ENCODE data around the gene ABCB6. TPM values are rescaled to one million over a fixed set of nuclear protein-coding genes. Genes with fewer than 3 reads are reported as not detected.

The ABCB6 gene
- total and polyA plus RNA-seq, 2 experiments from 2014 or later, result 21.8 to 25.3 TPM

- Histone ChIP-seq H3K9me3 (ENCODE audit: low read depth) (no peaks in the 10 kb centered on the region), H3K9ac (no peak overlapping the region), H3K36me3 (ENCODE audit: low read depth) (no peaks in the 10 kb centered on the region), H4K20me1 (ENCODE audit: insufficient read depth) (no peaks in the 10 kb centered on the region), H3K27ac (no peak overlapping the region), H3F3A (ENCODE audit: insufficient read depth) (0 out of 2 replicates have a peak, but pooled peaks cover 2% of the 10 kb centered on the region), H3K79me2 (ENCODE audit: insufficient read depth) (peaks cover 11% of the 10 kb centered on the region; the same call in 1 of the 2 replicates), H3K4me1 (ENCODE audit: insufficient read depth) (peaks cover 10% of the 10 kb centered on the region), H3K4me3 (no peak overlapping the region), H3K9me2 (ENCODE audit: insufficient read depth) (no peaks in the 10 kb centered on the region), H2AFZ (no peak overlapping the region), H3K4me2 (ENCODE audit: unreplicated experiment) (no peak overlapping the region), H3K27me3 (replicated peaks; ENCODE audit: insufficient read depth) (no peaks in the 10 kb centered on the region)
- no peak for DNase-seq
- in situ Hi-C loops (cut with MboI), result no loop called here
- WGBS, 2 experiments (ENCODE audit: low coverage in 1 of 2, low lambda C conversion rate in 2 of 2, missing lambda C conversion rate in 2 of 2), result 97% methylated on average over 10 of the region's 10 CpGs
- TF ChIP-seq EZH2 (IDR thresholded peaks at IDR 0.05; ENCODE audit: insufficient read depth, poor library complexity, severe bottlenecking) (no peak), EZH2phosphoT487 (IDR thresholded peaks at IDR 0.05; ENCODE audit: insufficient read depth, low read depth) (no peak)
Measured at GRCh38 chr2:219213486-219214071, 5.2 kb downstream of the ABCB6 start.

GRCh38 chr2:219213026-219213415, 5.7 kb downstream of the ABCB6 start:
- Histone ChIP-seq H3K9me2 (ENCODE audit: insufficient read depth) (no peaks in the 10 kb centered on the region), H3K79me2 (ENCODE audit: insufficient read depth) (peaks cover 14% of the 10 kb centered on the region; the same call in 1 of the 2 replicates), H3K4me3 (no peak overlapping the region), H3K4me1 (ENCODE audit: insufficient read depth) (peaks cover 14% of the 10 kb centered on the region), H3K27ac (no peak overlapping the region), H3K9me3 (ENCODE audit: low read depth) (no peaks in the 10 kb centered on the region), H3F3A (ENCODE audit: insufficient read depth) (peaks cover 8% of the 10 kb centered on the region; the same call in 1 of the 2 replicates), H3K27me3 (replicated peaks; ENCODE audit: insufficient read depth) (no peaks in the 10 kb centered on the region), H2AFZ (no peak overlapping the region), H3K36me3 (ENCODE audit: low read depth) (no peaks in the 10 kb centered on the region), H4K20me1 (ENCODE audit: insufficient read depth) (no peaks in the 10 kb centered on the region), H3K9ac (no peak overlapping the region), H3K4me2 (ENCODE audit: unreplicated experiment) (no peak overlapping the region)
- WGBS, 2 experiments (ENCODE audit: low coverage in 1 of 2, low lambda C conversion rate in 2 of 2, missing lambda C conversion rate in 2 of 2), result 93 to 95% methylated on average over 8 of the region's 8 CpGs
- DNase-seq, result no peak
- TF ChIP-seq EZH2phosphoT487 (IDR thresholded peaks at IDR 0.05; ENCODE audit: insufficient read depth, low read depth) (no peak), EZH2 (IDR thresholded peaks at IDR 0.05; ENCODE audit: insufficient read depth, poor library complexity, severe bottlenecking) (no peak)
- in situ Hi-C loops (cut with MboI), result no loop called here

GRCh38 chr2:219210886-219211362, 7.8 kb downstream of the ABCB6 start:
- Histone ChIP-seq H3K9ac (no peak overlapping the region), H3F3A (ENCODE audit: insufficient read depth) (peaks cover 17% of the 10 kb centered on the region), H3K4me2 (ENCODE audit: unreplicated experiment) (no peak overlapping the region), H3K9me3 (ENCODE audit: low read depth) (no peaks in the 10 kb centered on the region), H3K27ac (no peak overlapping the region), H4K20me1 (ENCODE audit: insufficient read depth) (no peaks in the 10 kb centered on the region), H3K4me1 (ENCODE audit: insufficient read depth) (peaks cover 11% of the 10 kb centered on the region; the same call in 1 of the 2 replicates), H3K4me3 (no peak overlapping the region), H3K27me3 (replicated peaks; ENCODE audit: insufficient read depth) (no peaks in the 10 kb centered on the region), H2AFZ (no peak overlapping the region), H3K9me2 (ENCODE audit: insufficient read depth) (no peaks in the 10 kb centered on the region), H3K36me3 (ENCODE audit: low read depth) (no peaks in the 10 kb centered on the region), H3K79me2 (ENCODE audit: insufficient read depth) (0 out of 2 replicates have a peak, but pooled peaks cover 3% of the 10 kb centered on the region)
- TF ChIP-seq EZH2phosphoT487 (IDR thresholded peaks at IDR 0.05; ENCODE audit: insufficient read depth, low read depth) (no peak), EZH2 (IDR thresholded peaks at IDR 0.05; ENCODE audit: insufficient read depth, poor library complexity, severe bottlenecking) (no peak)
- no peak for DNase-seq
- WGBS, 2 experiments (ENCODE audit: low coverage in 1 of 2, low lambda C conversion rate in 2 of 2, missing lambda C conversion rate in 2 of 2), result 87 to 90% methylated on average over 9 of the region's 9 CpGs
- in situ Hi-C loops (cut with MboI), result no loop called here

GRCh38 chr2:219210196-219210885, 8.4 kb downstream of the ABCB6 start:
- 94 to 96% methylated on average over 19 to 24 of the region's 24 CpGs for WGBS, 2 experiments (ENCODE audit: low coverage in 1 of 2, low lambda C conversion rate in 2 of 2, missing lambda C conversion rate in 2 of 2)

More at GRCh38 chr2:219210196-219210885, 8.4 kb downstream of the ABCB6 start:
- Histone ChIP-seq H3F3A (ENCODE audit: insufficient read depth) (peaks cover 17% of the 10 kb centered on the region), H3K9ac (no peak overlapping the region), H3K36me3 (ENCODE audit: low read depth) (no peaks in the 10 kb centered on the region), H3K4me1 (ENCODE audit: insufficient read depth) (peaks cover 11% of the 10 kb centered on the region; the same call in 1 of the 2 replicates), H3K4me3 (no peak overlapping the region), H3K79me2 (ENCODE audit: insufficient read depth) (0 out of 2 replicates have a peak, but pooled peaks cover 3% of the 10 kb centered on the region), H2AFZ (no peak overlapping the region), H3K9me2 (ENCODE audit: insufficient read depth) (no peaks in the 10 kb centered on the region), H3K27ac (no peak overlapping the region), H3K4me2 (ENCODE audit: unreplicated experiment) (no peak overlapping the region), H3K9me3 (ENCODE audit: low read depth) (no peaks in the 10 kb centered on the region), H3K27me3 (replicated peaks; ENCODE audit: insufficient read depth) (no peaks in the 10 kb centered on the region), H4K20me1 (ENCODE audit: insufficient read depth) (no peaks in the 10 kb centered on the region)
- in situ Hi-C loops (cut with MboI), result no loop called here
- no peak for DNase-seq
- TF ChIP-seq EZH2phosphoT487 (IDR thresholded peaks at IDR 0.05; ENCODE audit: insufficient read depth, low read depth) (no peak), EZH2 (IDR thresholded peaks at IDR 0.05; ENCODE audit: insufficient read depth, poor library complexity, severe bottlenecking) (no peak)

Data from GM23248 (cell line).